HG03039 (cell line): ENCODE results near the gene TAF10.

Experiments used
- ATAC-seq: cut with Tn5 transposase; IDR thresholded peaks from one replicate; pipeline ENCODE4 v1.9.1; 2021; ENCODE audit warnings: mild to moderate bottlenecking, moderate library complexity; ENCODE audit not compliant: unreplicated experiment

TAF10 gene

DNA sequence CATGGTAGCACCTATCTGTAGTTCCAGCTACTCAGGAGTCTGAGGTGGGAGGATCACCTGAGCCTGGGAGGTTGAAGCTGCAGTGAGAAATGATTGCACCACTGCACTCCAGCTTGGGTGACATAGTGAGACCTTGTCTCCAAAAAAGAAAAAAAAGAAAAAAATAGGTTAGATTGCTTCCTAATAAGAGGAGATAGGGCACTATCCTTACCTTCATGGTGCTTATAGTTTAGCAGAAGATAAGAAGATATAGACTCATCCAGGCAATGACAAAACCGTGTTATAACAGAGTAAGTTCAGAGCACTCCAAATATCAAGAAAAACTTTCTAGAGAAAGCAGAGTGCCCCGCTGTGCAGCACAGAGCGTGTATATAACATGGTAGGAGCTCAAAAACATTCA, 50.7 kb downstream of the TAF10 start:
- ATAC-seq: no peak
